ENCODE data around the gene ZMIZ1.

ZMIZ1 gene

DNA sequence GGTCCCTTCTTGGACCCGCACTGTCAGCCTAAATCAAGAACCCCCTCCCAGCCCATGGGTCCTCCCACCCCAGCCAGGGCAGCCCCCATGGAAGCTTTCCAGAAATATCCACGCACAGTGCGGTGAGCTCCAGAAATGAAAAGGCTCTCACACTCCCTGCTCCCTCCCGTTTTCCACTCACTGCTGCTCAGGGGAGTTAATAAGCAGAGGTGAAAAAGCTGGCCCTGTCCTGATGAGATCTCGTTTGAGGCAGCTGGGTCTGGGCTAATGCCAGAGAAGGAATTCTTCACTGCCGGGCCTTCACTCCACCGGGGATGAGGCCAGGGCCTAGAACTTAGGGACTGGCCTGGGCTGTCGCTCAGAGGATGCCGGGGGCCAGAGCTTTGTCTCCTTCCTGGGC lies 102.2 kb downstream of the ZMIZ1 start:
- no peak for DNase-seq (ENCODE audit: low spot score)

DNA sequence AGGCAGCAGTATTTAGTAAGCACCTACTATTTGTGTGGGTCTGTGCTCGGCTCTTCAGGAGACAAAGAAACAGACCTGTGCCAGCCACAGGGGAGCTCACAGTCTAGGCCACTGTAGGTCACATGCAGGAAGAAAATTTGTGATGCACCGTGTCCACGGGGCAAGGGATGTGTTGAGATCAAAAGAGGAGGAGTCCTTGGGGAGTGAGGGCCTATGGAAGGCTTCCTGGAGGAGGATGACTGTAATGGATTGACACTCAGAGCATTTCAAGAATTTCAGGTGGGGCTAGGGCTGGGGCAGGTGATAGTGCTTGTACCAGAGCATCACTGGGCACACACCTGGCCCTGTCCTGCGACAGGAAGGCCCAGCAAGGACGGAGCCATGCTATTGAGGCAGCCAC lies 102.7 kb downstream of the ZMIZ1 start:
- no peak for DNase-seq (ENCODE audit: low spot score)

DNA sequence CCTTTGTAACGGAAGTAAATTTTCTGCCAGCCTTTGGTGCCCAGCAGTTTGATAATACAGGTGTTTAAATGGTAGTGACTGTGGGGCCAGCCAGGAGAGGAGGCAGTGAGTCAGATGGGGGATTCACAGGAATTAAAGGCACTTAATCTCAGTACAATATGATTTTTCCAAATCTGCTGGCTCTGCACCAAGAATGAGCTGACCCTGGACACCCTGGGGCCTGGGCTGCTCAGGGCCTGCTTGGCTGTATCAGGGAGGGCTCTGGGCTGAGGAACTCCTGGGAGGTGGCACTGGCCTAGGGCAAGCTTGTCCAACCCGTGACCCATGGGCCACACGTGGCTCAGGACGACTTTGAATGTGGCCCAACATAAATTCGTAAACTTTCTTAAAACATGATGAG lies 104.1 kb downstream of the ZMIZ1 start:
- DNase-seq (ENCODE audit: low spot score), result no peak

DNA sequence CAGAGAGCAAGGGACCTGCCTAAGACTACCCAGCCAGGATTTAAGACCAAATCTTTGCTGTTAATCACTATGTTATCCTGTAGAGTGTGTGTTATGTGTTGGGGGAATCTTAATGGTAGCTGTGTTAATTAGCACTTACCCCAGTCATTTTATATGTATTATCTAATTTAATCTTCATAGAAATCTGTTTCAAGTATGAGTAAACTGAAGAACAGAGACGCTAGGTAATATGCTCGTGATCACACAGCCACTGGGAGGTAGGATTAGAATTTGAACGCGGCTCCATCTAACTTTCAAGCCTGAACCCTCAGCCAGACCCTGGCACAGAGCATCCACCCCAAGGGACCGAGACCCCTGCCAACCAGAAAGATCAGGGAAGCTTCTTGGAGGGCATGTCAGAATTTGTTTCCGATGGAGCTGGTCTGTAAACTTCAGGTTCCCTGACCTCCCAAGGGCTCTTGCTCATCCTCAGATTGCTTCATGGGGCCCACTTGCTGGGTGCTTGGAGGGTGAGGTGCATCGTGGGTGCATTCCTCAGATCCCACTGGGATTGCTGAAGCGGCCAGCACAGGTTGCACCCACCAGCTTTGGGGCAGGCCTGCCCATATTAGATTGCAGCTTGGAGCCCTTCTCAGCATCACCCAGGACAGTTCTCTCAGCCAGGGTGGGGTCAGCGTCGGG lies 105.0 kb downstream of the ZMIZ1 start:
- no peak for DNase-seq (ENCODE audit: low spot score)

DNA sequence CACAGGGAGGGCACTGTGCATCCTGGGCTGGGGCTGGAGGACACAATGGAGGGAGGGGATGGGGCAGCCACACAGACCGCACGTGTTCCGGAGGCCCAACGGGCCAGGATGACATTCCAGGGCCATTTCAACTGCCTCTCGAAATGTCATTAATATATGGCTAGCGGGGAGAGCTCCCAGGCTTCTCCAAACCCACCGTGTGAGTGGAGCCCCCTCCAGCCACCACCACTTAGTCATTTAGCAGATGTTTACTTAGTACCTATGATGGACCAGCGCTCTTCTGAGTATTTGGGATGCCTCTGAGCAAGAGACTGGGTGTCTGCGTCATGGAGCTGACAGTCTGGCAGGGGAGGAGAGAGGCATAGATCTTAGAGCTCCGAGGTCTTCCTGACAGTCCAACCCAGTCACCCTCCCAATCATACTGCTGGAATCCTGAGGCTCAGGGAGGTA lies 107.3 kb downstream of the ZMIZ1 start:
- no peak for DNase-seq (ENCODE audit: low spot score)

DNA sequence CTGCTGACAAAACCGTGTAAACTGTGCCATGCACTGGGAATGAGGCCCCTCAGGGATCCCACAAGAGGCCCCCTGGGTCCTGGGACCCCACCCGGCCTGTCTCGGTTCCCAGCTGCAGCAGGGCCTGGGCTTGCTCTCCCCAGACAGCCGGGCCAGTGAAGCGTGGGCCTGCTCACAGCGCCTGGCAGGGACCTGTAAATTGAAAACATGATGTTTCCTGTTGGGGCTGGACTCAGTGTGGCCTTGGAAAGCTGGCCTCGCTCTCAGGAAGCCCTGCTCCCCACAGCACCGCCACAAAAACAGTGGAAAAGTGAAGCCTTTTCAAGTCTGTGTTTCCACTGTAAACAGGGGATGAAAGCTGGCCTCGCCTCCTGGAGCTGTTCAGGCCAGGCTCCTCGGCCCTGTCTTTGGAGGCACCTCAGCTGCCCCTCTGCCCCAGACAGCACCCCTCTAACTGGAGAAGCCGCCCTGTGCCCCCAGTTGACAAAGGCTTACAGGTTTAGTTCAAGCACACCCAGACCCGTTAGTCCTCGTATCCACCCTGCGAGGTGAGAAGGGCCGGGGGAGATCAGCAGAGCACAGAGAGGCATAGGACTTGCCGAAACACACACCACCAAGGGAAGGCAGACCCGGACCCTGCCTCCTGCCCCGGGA lies 108.3 kb downstream of the ZMIZ1 start:
- DNase-seq (ENCODE audit: low spot score), result no peak

DNA sequence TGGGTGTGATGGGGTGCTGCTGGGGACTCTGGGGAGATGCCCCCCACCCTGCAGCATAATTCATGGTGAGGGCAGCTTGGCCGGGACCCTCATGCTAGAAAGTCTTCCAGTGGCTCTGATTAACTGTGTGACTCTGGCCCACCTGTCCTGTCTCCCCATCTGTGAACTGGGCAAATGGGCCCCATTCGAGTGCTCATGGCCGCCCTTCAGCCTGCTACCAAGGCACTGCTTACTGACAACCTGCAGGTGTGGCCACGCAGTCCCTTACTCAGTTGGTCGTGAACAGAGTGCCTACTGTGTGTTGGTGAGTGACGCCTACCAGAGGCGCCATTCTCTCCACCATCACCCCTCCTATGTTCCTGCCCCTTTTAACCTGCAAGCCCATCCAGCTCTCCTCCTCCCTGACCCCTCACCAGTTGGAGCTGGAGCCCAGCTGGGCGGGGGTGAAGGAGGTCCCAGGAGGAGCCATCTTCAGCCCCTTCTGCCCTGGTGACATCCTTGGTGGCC lies 109.4 kb downstream of the ZMIZ1 start:
- DNase-seq (ENCODE audit: low spot score), result no peak

DNA sequence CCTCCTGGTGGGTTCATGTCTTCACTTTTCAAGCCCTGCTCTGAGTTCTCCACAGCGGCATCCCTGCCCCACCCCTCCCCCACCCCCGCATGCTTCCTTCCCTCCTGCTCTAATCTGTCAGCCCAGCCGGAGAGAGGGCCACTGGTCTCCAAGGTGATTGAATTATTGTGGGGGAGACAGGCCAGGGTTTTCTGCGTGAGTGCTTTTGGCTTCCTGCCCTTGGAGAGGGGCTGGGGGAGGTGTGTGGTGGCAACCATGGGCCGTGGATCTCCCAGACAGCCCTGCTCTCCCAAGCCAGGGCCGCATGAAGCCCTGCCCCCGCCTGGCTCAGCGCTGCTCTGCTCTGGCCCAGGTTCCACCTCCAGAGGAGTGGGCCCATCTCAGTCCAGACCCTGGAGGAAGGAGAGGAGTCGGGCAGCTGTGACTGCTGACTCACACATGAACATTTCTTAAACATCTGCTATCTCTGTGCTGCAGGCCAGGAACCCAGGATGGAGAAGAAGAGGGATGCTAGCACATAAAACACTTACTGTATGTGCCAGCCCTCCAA lies 109.9 kb downstream of the ZMIZ1 start:
- DNase-seq (ENCODE audit: low spot score), result no peak

DNA sequence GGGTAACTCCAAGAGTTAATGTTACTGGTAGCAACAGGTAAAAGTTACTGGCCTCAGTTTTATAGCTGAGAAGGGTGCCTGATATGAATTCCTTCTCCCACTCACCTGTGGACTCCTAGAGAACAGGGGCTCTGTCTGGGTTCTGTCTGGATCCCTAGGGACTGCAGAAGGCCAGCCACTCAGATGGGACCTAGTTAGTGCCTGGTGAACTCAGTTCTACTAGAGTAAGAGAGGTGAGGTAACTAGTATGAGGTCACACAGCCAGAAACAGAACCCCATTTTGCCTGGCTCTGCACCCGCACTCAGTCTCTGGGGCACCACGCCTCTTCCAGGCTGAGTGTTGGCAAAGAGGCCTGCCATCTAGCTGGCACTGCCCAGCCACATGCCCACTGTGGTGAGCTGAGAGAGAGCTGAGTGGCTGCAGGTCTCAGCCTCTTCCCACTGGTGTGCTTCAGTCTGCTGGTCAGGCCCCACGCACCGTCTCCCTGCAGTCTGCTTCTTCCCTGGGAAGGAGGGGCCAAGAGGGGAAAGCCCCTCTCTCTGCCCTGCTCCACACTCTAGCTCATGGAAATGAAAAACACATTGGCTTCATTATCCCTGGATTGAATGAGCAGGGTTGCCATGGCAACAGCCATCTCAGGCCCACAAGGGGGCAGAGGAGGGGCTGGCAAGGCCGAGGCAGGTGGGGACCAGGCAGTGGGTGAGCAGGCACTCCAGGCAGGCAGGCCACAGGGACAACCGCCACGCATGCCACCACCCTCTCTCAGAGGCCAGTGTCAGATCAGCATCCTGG lies 110.6 kb downstream of the ZMIZ1 start:
- DNase-seq (ENCODE audit: low spot score), result peak; percentile 29

DNA sequence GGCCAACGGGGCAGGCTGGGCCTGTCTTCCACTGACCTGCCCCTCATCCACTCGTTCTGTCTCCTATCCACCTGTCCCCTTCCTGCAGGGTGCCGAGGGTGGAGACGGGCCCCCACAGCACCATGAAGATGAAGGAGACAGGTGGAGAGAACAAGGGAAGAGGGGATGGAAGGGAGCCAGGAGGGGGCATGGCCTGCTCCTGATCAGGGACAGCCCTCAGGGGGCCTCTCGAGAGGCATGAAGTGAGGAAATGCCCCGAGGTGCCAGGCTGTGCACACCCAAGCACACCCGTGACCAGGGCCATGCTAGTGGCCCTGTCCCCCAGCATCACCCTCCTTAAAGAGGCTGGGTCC lies 111.2 kb downstream of the ZMIZ1 start:
- DNase-seq (ENCODE audit: low spot score), result no peak

DNA sequence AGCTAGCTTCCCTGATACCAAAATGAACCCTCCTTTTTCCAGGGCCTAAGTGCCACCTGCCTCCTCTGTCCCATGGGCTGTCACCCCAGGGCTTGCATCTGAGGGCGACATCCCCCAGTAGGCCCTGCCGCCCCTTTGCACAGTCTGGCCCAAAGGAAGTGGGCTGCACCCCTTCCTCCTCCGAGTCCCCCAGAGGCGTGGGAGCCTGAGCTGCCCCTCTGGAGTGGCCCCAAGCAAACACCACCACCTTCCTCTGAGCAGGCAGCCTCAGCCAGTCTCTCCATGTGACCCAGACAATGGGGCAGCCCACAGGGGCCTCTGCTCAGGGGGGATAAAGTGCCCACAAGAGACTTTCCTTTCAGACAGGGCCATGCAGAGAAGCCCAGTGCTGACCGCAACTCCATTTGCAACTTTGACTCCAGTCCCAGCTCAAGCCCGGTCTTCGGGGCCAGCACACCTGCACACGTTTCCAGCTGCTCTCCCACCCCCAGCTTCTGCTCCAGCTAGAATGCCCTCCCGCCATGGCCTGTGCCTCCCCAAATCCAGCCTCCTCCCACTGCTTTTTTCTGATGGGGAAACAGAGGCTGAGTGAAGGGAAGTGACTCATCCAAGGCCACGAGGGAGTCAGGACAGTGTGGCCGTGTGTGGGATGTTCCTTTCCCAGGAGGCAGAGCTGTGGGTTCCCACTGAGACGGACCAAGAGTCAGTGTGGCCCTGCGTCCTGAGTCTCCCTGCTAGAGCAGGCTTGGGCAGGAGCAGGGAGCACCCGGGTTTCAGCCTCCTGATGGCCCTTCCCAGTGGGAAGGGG lies 111.9 kb downstream of the ZMIZ1 start:
- no peak for DNase-seq (ENCODE audit: low spot score)

DNA sequence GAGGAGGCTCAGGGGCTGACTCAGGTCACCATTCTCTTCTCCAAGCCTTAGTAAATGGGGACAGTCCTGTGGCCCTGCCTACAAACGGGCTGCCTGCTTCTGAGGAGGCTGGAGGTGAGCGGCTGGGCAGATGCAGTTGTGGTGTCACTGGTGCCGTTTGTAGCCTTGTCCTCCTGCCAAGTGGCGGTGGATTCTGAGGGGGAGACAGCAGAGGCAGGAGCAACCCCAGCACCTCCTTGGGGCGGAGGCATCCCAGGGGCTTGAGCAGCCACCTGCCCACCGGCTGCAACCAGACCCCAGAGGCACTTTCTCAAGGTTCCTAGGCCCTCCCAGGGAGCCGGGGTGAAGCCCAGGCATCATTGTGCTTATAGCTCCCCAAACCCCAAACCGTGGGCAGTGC lies 112.5 kb downstream of the ZMIZ1 start:
- no peak for DNase-seq (ENCODE audit: low spot score)

DNA sequence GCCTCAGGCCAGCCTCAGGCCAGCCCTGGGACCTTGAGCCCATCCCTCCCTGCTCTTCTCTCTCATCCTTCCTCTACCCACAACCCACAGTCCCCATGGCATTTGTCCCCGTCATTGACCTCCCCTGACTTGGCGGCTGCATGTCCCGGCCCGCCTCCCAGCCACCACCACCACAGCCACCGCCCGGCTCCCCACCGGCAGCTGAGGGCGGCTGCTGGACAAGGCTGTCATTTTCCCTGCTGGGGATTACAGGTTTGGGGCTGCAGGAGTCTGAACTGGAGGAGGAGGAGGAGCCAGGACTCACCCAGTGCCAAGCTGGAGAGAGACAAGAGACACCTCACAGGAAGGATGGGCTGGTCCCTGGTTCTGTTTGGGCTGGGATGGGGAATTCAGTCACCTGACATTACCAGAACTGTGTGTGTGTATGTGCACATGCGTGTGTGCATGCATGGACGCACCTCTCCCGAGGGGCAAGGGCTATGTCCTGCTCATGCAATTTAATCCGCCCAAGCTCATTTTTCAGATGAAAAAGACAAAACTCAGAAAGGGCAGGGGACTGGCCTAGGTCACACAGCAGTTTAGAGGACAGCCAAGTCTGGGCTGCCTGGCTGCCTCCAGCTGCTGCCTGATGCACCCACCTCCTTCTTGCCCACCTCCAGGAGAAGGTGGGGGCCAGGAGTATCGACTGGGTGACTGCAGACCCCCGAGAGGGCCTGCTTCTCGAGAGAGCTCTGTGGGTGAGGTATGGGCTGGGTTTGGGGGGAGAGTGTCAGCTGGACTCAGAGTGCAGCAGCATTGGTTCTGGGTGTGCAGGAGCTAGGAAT lies 113.1 kb downstream of the ZMIZ1 start:
- DNase-seq (ENCODE audit: low spot score), result no peak

DNA sequence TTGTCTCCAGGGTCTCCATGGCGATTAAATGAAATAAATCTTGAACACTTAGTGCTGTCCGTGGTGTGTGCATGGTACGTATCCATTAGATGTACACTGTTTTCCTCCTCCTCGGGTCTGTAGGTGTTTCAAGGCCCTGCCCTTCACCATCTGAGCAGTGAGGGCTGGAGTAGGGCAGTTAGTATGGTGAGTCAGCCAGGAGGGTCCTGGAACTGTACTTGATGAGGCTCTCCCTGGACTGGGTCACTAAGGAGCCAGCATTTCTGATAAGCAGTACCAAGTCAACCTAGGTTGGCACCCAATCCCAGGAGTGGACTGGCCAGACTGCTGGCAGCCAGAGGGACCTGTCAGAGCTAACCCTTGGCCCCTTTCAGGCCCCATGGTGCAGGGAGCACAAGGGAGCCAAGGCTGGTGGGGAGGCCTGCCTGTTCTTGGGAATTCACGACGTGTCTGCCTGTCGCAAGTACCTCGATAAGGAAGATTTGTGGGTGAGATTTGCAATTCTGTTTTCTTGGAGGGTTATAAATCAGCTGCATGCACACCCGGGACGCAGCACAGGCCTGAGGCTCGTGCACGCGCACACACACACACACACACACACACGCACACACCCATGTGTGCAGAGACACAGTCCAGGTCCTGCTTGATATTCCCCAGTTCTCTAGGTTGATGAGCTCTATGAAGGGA lies 114.2 kb downstream of the ZMIZ1 start:
- no peak for DNase-seq (ENCODE audit: low spot score)

DNA sequence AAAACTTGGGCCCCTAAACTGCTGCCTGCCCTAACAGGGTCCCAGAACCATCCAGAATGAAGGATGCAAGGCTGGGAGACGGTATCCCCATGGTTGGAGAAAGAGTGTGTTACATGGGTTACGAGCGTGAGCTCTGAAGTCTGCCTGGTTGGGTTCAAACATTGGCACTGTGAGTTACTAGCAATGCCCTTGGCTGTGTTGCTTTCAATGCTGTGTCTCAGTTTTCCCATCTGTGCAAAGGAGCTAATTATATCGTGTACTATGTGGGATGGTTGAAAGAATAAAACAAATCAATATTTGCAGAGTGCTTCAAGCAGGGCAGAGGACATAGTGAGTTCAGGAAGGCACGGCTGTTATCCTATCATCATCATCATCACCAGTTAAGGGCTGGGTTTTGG lies 114.7 kb downstream of the ZMIZ1 start:
- no peak for DNase-seq (ENCODE audit: low spot score)

DNA sequence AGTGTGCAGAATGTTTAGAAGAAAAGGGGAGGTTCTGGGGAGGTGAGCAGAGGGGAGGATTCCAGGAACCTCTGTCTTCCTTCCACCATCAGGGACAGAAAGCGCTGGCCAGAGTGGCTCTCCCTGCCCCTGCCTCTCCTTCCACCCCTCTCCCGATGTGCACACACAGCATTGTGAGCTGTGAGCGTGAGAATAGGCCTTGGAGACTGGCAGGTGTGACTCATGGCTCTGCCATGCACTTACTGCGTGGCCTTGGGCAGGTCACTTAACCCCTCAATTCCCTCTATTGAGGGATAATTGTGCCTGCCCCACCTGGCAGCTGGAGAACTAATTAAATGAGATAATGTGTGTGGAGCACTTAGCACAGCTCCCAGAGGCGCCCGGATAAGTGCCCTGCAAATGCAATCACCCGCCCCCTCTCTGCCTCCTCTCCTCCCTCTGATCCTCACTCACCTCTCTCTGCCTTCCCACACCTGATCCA lies 115.4 kb downstream of the ZMIZ1 start:
- DNase-seq (ENCODE audit: low spot score), result no peak

DNA sequence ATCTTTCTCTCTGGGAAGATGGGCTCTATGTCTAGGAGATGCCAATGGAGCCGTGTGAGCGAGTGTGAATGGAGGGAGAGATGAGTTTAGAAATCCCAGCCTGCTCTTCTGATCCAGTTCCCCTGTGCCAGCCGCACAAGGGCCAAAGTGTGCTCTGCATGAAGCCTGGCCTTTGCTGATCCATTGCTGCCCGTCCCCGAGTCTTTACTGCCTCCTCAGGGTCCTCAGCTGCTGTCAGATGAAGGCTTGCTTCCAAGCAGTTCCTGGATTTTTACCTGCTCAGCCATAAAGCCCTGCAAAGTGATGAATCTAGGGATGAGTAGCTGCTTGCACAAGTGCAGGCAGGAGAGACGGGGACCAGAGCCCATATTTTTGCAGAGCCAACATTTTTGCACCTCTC lies 115.9 kb downstream of the ZMIZ1 start:
- DNase-seq (ENCODE audit: low spot score), result no peak

DNA sequence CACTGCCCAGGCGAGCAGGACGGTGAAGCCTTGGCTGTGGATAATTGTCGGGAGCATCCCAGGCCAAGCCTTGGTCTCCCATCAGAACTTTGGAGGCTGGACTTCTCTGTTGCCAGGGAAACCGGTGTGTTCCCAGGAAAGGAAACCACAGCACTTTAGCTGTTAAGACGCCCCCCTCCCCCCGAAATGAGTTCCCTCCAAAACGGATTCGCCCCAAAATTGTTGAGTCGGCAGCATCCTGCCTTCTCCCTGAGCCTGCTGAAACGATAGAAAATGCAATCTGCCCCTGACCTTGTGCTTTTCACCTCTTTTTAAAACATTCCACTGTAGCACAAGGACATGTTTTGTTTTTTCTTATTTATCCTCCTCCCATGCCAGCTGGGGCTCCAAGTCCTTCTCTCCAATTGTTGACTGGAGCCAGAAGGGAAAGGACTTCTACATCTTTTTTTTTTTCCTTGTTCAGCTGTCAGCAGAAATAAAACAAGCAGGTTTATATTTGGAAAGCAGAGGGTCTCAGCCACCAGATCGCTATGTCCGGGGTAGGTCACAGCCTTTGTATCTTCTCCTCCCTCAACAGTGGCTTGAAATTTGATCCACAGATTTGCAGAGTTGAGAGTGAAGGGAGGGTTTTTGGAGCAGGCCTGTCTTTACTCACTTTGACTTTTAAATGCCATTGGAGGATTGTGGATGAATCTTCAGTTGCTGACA lies 116.5 kb downstream of the ZMIZ1 start:
- peak; percentile 65 for DNase-seq (ENCODE audit: low spot score)

DNA sequence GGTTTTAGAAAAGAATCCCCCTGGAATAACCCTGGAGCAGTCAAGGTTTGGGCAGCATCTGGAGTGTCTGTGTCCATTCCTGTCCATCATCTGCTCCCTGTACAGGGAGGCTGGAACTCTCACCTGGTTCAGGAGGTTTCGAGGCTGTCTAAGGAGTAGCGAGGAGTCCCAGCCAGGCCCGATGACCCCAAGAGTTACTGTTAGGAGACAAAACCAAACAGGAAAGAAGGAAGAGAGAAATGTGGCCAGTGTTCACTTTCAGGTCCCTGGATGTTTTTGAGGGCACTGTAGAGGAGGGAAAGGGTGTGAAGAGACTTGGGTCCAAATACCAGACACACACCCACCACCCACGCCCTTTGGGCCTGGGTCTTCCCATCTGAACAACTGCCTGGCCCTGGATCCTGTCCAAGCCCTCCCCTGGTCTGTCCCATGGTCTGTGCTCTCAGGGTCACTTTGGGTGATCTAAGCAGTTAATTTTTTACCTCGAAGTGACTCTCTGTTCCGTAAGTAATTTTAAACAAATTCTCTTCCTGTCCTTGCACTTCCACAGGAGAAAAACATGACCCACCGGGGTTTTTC lies 117.1 kb downstream of the ZMIZ1 start:
- no peak for DNase-seq (ENCODE audit: low spot score)
